SK-N-SH treated with all-trans-retinoic acid at 6 μM for 48 hours (cell line): ENCODE results near the gene TCP11L1.

ENCODE experiments used
- ATAC-seq: fragments of 200-7000 bp; cut with Tn5 transposase; 3 replicates; pipeline ENCODE4 v1.9.1; 2020; ENCODE audit warnings: mild to moderate bottlenecking, moderate library complexity
- ARNTL ChIP-seq: fragments of 450-650 bp; formaldehyde crosslinking; IDR thresholded peaks from 2 replicates; pipeline ENCODE4 v1.5.0; 2020; ENCODE audit warnings: low read depth, mild to moderate bottlenecking, moderate library complexity, borderline replicate concordance
- BACH2 ChIP-seq: fragments of 250-450 bp; sonication (Bioruptor Pico); IDR thresholded peaks from 2 replicates; pipeline ENCODE4 v1.9.0; 2021; ENCODE audit warnings: mild to moderate bottlenecking, borderline replicate concordance
- CREB5 ChIP-seq: fragments of 250-450 bp; sonication (Bioruptor Pico); IDR thresholded peaks from 2 replicates; pipeline ENCODE4 v1.5.1; 2020; ENCODE audit warnings: low read depth, mild to moderate bottlenecking, moderate library complexity
- CSRNP3 ChIP-seq: fragments of 250-450 bp; sonication (Bioruptor Pico); IDR thresholded peaks from 2 replicates; pipeline ENCODE4 v1.5.1; 2021; ENCODE audit warnings: mild to moderate bottlenecking, moderate library complexity
- ESRRG ChIP-seq: fragments of 250-450 bp; sonication (Bioruptor Pico); IDR thresholded peaks from 2 replicates; pipeline ENCODE4 v1.6.1; 2021; ENCODE audit warnings: mild to moderate bottlenecking
- GLIS3 ChIP-seq: fragments of 250-450 bp; sonication (Bioruptor Pico); IDR thresholded peaks from 2 replicates; pipeline ENCODE4 v1.5.0; 2020; ENCODE audit warnings: mild to moderate bottlenecking, moderate library complexity
- ISL1 ChIP-seq: fragments of 250-450 bp; sonication (Bioruptor Pico); IDR thresholded peaks from 2 replicates; pipeline ENCODE4 v2.1.2; 2022; ENCODE audit warnings: mild to moderate bottlenecking, moderate library complexity
- OSR1 ChIP-seq: fragments of 250-450 bp; sonication (Bioruptor Pico); IDR thresholded peaks from 2 replicates; pipeline ENCODE4 v1.8.0; 2022; ENCODE audit warnings: moderate library complexity, mild to moderate bottlenecking, inconsistent platforms
- PATZ1 ChIP-seq: fragments of 250-450 bp; sonication (Bioruptor Pico); IDR thresholded peaks from 2 replicates; pipeline ENCODE4 v1.8.0; 2020; ENCODE audit warnings: mild to moderate bottlenecking, moderate library complexity, borderline replicate concordance
- POU6F1 ChIP-seq: fragments of 250-450 bp; sonication (Bioruptor Pico); IDR thresholded peaks from 2 replicates; pipeline ENCODE4 v1.8.0; 2021; ENCODE audit warnings: low read depth, mild to moderate bottlenecking, moderate library complexity, borderline replicate concordance
- PPARA ChIP-seq: fragments of 250-450 bp; sonication (Bioruptor Pico); IDR thresholded peaks from 2 replicates; pipeline ENCODE4 v1.5.0; 2020; ENCODE audit warnings: mild to moderate bottlenecking, borderline replicate concordance
- RARB ChIP-seq: fragments of 250-450 bp; sonication (Bioruptor Pico); IDR thresholded peaks from 2 replicates; pipeline ENCODE4 v1.8.0; 2021; ENCODE audit warnings: mild to moderate bottlenecking, moderate library complexity
- SNAI2 ChIP-seq: fragments of 250-450 bp; sonication (Bioruptor Pico); IDR thresholded peaks from 2 replicates; pipeline ENCODE4 v1.5.0; 2020; ENCODE audit warnings: mild to moderate bottlenecking, moderate library complexity
- TCF4 ChIP-seq: fragments of 250-450 bp; sonication (Bioruptor Pico); IDR thresholded peaks from 2 replicates; pipeline ENCODE4 v1.8.0; 2021; ENCODE audit warnings: mild to moderate bottlenecking, moderate library complexity, borderline replicate concordance
- TOX ChIP-seq: fragments of 250-450 bp; sonication (Bioruptor Pico); IDR thresholded peaks from 2 replicates; pipeline ENCODE4 v1.8.0; 2021; ENCODE audit warnings: mild to moderate bottlenecking, moderate library complexity, borderline replicate concordance
- TSHZ2 ChIP-seq: fragments of 250-450 bp; sonication (Bioruptor Pico); IDR thresholded peaks from 2 replicates; pipeline ENCODE4 v1.5.0; 2020; ENCODE audit warnings: mild to moderate bottlenecking, moderate library complexity
- ZC3H10 ChIP-seq: fragments of 250-450 bp; sonication (Bioruptor Pico); IDR thresholded peaks from 2 replicates; pipeline ENCODE4 v1.5.1; 2021; ENCODE audit warnings: mild to moderate bottlenecking, moderate library complexity
- ZFP3 ChIP-seq: fragments of 250-450 bp; sonication (Bioruptor Pico); IDR thresholded peaks from 2 replicates; pipeline ENCODE4 v1.5.0; 2020; ENCODE audit warnings: mild to moderate bottlenecking, moderate library complexity
- ZNF565 ChIP-seq: fragments of 450-650 bp; formaldehyde crosslinking; conservative IDR thresholded peaks from 2 replicates; pipeline ENCODE4 v1.5.0; 2020; ENCODE audit warnings: low read depth, mild to moderate bottlenecking, moderate library complexity
- ZNF70 ChIP-seq: fragments of 450-650 bp; formaldehyde crosslinking; IDR thresholded peaks from 2 replicates; pipeline ENCODE4 v1.5.0; 2020; ENCODE audit warnings: mild to moderate bottlenecking, moderate library complexity
- ZNF8 ChIP-seq: fragments of 450-650 bp; formaldehyde crosslinking; IDR thresholded peaks from 2 replicates; pipeline ENCODE4 v1.5.0; 2020; ENCODE audit warnings: mild to moderate bottlenecking, moderate library complexity

The TCP11L1 gene

GRCh38 chr11:33086017-33086416 lies 46.6 kb downstream of the TCP11L1 start:
- ATAC-seq: no peak
- TF ChIP-seq ISL1: no peak
- TF ChIP-seq POU6F1: no peak
- TF ChIP-seq ZFP3 (CRISPR knock-in tag): no peak
- no peak for TF ChIP-seq OSR1
- no peak for TF ChIP-seq ARNTL (CRISPR knock-in tag)
- no peak for TF ChIP-seq SNAI2 (CRISPR knock-in tag)
- TF ChIP-seq ZC3H10 (CRISPR knock-in tag): no peak
- TF ChIP-seq ZNF70: no peak
- no peak for TF ChIP-seq ZNF565 (CRISPR knock-in tag)
- TF ChIP-seq BACH2 (CRISPR knock-in tag): no peak

- ATAC-seq: no peak
- no peak for TF ChIP-seq PPARA
- no peak for TF ChIP-seq ZNF8
- TF ChIP-seq OSR1: no peak
- TF ChIP-seq TOX (CRISPR knock-in tag): no peak
- no peak for TF ChIP-seq CREB5 (CRISPR knock-in tag)
- TF ChIP-seq ZNF70: no peak
- no peak for TF ChIP-seq POU6F1
- TF ChIP-seq ARNTL (CRISPR knock-in tag): no peak
- TF ChIP-seq TCF4: no peak
- TF ChIP-seq, all 23 proteins: peak for 0
Observed at GRCh38 chr11:33089776-33090175, 50.4 kb downstream of the TCP11L1 start.

- TF ChIP-seq GLIS3 (CRISPR knock-in tag) (no peak), TSHZ2 (CRISPR knock-in tag) (no peak)
- TF ChIP-seq, all 23 proteins: peak for 0
- no peak for ATAC-seq
Observed at GRCh38 chr11:33094157-33094556, 54.8 kb downstream of the TCP11L1 start.

- TF ChIP-seq OSR1 (no peak), CSRNP3 (no peak), RARB (CRISPR knock-in tag) (no peak), PATZ1 (CRISPR knock-in tag) (no peak), ESRRG (no peak)
Observed at GRCh38 chr11:33103836-33104235, 64.5 kb downstream of the TCP11L1 start.

More at GRCh38 chr11:33103836-33104235, 64.5 kb downstream of the TCP11L1 start:
- ATAC-seq: no peak
